ENCODE measurements around the gene TMEM35B.

GRCh38 chr1:34973326-34973725 is 11.8 kb downstream of the TMEM35B start:
- TF ChIP-seq ZNF274 (IDR thresholded peaks at IDR 0.05; ENCODE audit: low read depth, low read length) (no peak), YY1 (IDR thresholded peaks at IDR 0.05; ENCODE audit: insufficient read depth, insufficient read length) (no peak), SUZ12 (IDR thresholded peaks at IDR 0.05; ENCODE audit: extremely low read depth, insufficient read depth, insufficient read length) (no peak)

All from NT2/D1 (cell line).